Tibial artery (tissue), 4 donors: ENCODE data around the gene TLX3.

ENCODE experiments used
- DNase-seq, 2 donors: peaks; one replicate each; pipeline ENCODE4 v3.0.0-alpha.2; 2019
- H3K27ac ChIP-seq, 2 donors: fragments of 200-600 bp; sonication (generic) in 1 of 2; 1 replicate in 1 of 2; 2 replicates in 1 of 2; pipeline ENCODE4 v1.5.1; 2018 to 2019; ENCODE audit warnings: mild to moderate bottlenecking in 1 of 2
- H3K27me3 ChIP-seq, 2 donors: fragments of 200-600 bp; sonication (generic) in 1 of 2; one replicate each; pipeline versions ENCODE4 v1.5.1 to v1.6.0; 2016 to 2019
- H3K36me3 ChIP-seq, 3 donors: fragments of 200-600 bp; sonication (generic) in 2 of 3; one replicate each; pipeline ENCODE4 v1.5.1; 2016 to 2019; ENCODE audit warnings: mild to moderate bottlenecking in 2 of 3
- H3K4me1 ChIP-seq, 4 donors: fragments of 200-600 bp; sonication (generic) in 2 of 4; 1 replicate in 3 of 4; 2 replicates in 1 of 4; pipeline ENCODE4 v1.5.1; 2016 to 2019
- H3K4me3 ChIP-seq, 2 donors: fragments of 200-600 bp; sonication (generic) in 1 of 2; 1 replicate in 1 of 2; 2 replicates in 1 of 2; pipeline ENCODE4 v1.5.1; 2018 to 2019; ENCODE audit warnings: mild to moderate bottlenecking in 2 of 2
- H3K9me3 ChIP-seq, 3 donors: fragments of 200-600 bp; sonication (generic) in 1 of 3; one replicate each; pipeline ENCODE4 v1.5.1; 2016 to 2019
- CTCF ChIP-seq, 2 experiments: fragments of 200-600 bp in 1 of 2; fragments of 450-650 bp in 1 of 2; IDR thresholded peaks; one replicate each; pipeline ENCODE4 v1.5.1; 2017 to 2019; ENCODE audit warnings: antibody characterized with exemption in 2 of 2, mild to moderate bottlenecking in 1 of 2, moderate library complexity in 1 of 2
- intact Hi-C: fragments of 100-400 bp; cut with DNase I; formaldehyde crosslinking; loops from one replicate; pipeline ENCODE4 v1.15.0; 2023; ENCODE audit warnings: low total_unique reads

TLX3 gene

GRCh38 chr5:171321447-171321846 lies 12.4 kb downstream of the TLX3 start:
- no peaks in the 10 kb centered on the region for H3K36me3 ChIP-seq
- no peaks in the 10 kb centered on the region for H3K9me3 ChIP-seq
- intact Hi-C loops = no loop called here
- H3K4me1 ChIP-seq = peaks cover 0 to 8% (median 6%) of the 10 kb centered on the region in 4 donors
- no peak for DNase-seq
- peaks cover 0 to 93% of the 10 kb centered on the region in 2 donors for H3K27me3 ChIP-seq
- no peak overlapping the region for H3K4me3 ChIP-seq
- no peak overlapping the region for H3K27ac ChIP-seq
- no peak for TF ChIP-seq CTCF (IDR thresholded peaks at IDR 0.05)

GRCh38 chr5:171322527-171322926 lies 13.5 kb downstream of the TLX3 start:
- Histone ChIP-seq H3K4me3 (no peak overlapping the region), H3K27me3 (peaks cover 0 to 89% of the 10 kb centered on the region in 2 donors), H3K27ac (no peak overlapping the region), H3K4me1 (no peaks in the 10 kb centered on the region), H3K36me3 (no peaks in the 10 kb centered on the region), H3K9me3 (no peaks in the 10 kb centered on the region)
- TF ChIP-seq CTCF (IDR thresholded peaks at IDR 0.05) = no peak
- no peak for DNase-seq
- intact Hi-C loops = no loop called here

GRCh38 chr5:171323007-171323406 lies 14.0 kb downstream of the TLX3 start:
- H3K27ac ChIP-seq = no peak overlapping the region
- H3K4me1 ChIP-seq = no peaks in the 10 kb centered on the region
- no peak for DNase-seq
- peaks cover 0 to 88% of the 10 kb centered on the region in 2 donors for H3K27me3 ChIP-seq
- no peaks in the 10 kb centered on the region for H3K9me3 ChIP-seq
- intact Hi-C loops = no loop called here
- no peak overlapping the region for H3K4me3 ChIP-seq
- TF ChIP-seq CTCF (IDR thresholded peaks at IDR 0.05) = no peak
- no peaks in the 10 kb centered on the region for H3K36me3 ChIP-seq

GRCh38 chr5:171323806-171324632 lies 15.0 kb downstream of the TLX3 start:
- Histone ChIP-seq H3K9me3 (no peaks in the 10 kb centered on the region), H3K4me1 (no peaks in the 10 kb centered on the region), H3K4me3 (no peak overlapping the region), H3K27me3 (peaks cover 0 to 88% of the 10 kb centered on the region in 2 donors), H3K27ac (no peak overlapping the region), H3K36me3 (no peaks in the 10 kb centered on the region)
- intact Hi-C loops = no loop called here
- no peak for DNase-seq
- TF ChIP-seq CTCF (IDR thresholded peaks at IDR 0.05) = no peak

GRCh38 chr5:171330021-171330420 lies 21.0 kb downstream of the TLX3 start:
- peaks cover 0 to 63% of the 10 kb centered on the region in 2 donors for H3K27me3 ChIP-seq
- no peaks in the 10 kb centered on the region for H3K4me1 ChIP-seq
- intact Hi-C loops = no loop called here

More at GRCh38 chr5:171330021-171330420, 21.0 kb downstream of the TLX3 start:
- H3K4me3 ChIP-seq = no peak overlapping the region
- H3K9me3 ChIP-seq = no peaks in the 10 kb centered on the region
- no peak for TF ChIP-seq CTCF (IDR thresholded peaks at IDR 0.05)
- H3K27ac ChIP-seq = no peak overlapping the region
- no peaks in the 10 kb centered on the region for H3K36me3 ChIP-seq
- no peak for DNase-seq
